Activated B cell treated with CpG ODN at 0.5 μM for 24 hours (primary cell): ENCODE results near the gene DNAH3. TPM values are rescaled to one million over a fixed set of nuclear protein-coding genes. Genes with fewer than 3 reads are reported as not detected.

Source experiments
- ATAC-seq: fragments of 200-7000 bp; cut with Tn5 transposase; one replicate; pipeline ENCODE4 v1.10.0; 2021; ENCODE audit warnings: low read depth, mild to moderate bottlenecking, moderate library complexity
- CTCF ChIA-PET: fragments of 350-600 bp; sonication (Branson Sonifier 250); formaldehyde crosslinking; loops from one replicate; lab custom pipeline; 2021; ENCODE audit warnings: antibody characterized with exemption; lab: Charles Lee
- POLR2A ChIA-PET: fragments of 350-600 bp; sonication (Branson Sonifier 250); formaldehyde crosslinking; loops from one replicate; lab custom pipeline; 2021; ENCODE audit warnings: antibody characterized with exemption; lab: Charles Lee
- DNase-seq: peaks from one replicate; pipeline ENCODE4 v3.0.0; 2022
- H3K27ac Mint-ChIP-seq: one replicate; pipeline ENCODE4 v1.8.0; 2020; ENCODE audit warnings: mixed read lengths
- H3K27me3 Mint-ChIP-seq: one replicate; pipeline ENCODE4 v1.8.0; 2021; ENCODE audit warnings: mixed read lengths
- H3K36me3 Mint-ChIP-seq: one replicate; pipeline ENCODE4 v1.8.0; 2021; ENCODE audit warnings: low read depth, mixed read lengths
- H3K4me1 Mint-ChIP-seq: one replicate; pipeline ENCODE4 v1.8.0; 2021; ENCODE audit warnings: mixed read lengths
- H3K4me3 Mint-ChIP-seq: one replicate; pipeline ENCODE4 v1.8.0; 2020; ENCODE audit warnings: mild to moderate bottlenecking, mixed read lengths
- H3K9me3 Mint-ChIP-seq: one replicate; pipeline ENCODE4 v1.8.0; 2020; ENCODE audit warnings: mixed read lengths
- intact Hi-C: fragments of 100-400 bp; cut with micrococcal nuclease; formaldehyde crosslinking; loops from one replicate; pipeline ENCODE4 v1.15.1; 2024
- total RNA-seq: library from RNA; stranded (reverse); gene quantifications from 2 replicates; pipeline ENCODE4 v1.2.3, GENCODE V29; 2022
- TF ChIP-seq, protein P1 (sequence below): fragments of 200-600 bp; IDR thresholded peaks from one replicate; pipeline ENCODE4 v1.8.0; 2022; ENCODE audit warnings: antibody characterized with exemption, mild to moderate bottlenecking

DNAH3 gene
- total RNA-seq, 1 donor from 2014 or later, result not detected

- ChIA-PET CTCF (interaction anchor here (0.6 kb wide), 1 partner anchor 53 kb away, joined by 3 read pairs; no protein-coding TSS in a partner anchor), POLR2A (no interaction called here)
- DNase-seq, result no peak
- H3K4me1 Mint-ChIP-seq, result no peaks in the 10 kb centered on the region
- TF ChIP-seq, protein P1, sequence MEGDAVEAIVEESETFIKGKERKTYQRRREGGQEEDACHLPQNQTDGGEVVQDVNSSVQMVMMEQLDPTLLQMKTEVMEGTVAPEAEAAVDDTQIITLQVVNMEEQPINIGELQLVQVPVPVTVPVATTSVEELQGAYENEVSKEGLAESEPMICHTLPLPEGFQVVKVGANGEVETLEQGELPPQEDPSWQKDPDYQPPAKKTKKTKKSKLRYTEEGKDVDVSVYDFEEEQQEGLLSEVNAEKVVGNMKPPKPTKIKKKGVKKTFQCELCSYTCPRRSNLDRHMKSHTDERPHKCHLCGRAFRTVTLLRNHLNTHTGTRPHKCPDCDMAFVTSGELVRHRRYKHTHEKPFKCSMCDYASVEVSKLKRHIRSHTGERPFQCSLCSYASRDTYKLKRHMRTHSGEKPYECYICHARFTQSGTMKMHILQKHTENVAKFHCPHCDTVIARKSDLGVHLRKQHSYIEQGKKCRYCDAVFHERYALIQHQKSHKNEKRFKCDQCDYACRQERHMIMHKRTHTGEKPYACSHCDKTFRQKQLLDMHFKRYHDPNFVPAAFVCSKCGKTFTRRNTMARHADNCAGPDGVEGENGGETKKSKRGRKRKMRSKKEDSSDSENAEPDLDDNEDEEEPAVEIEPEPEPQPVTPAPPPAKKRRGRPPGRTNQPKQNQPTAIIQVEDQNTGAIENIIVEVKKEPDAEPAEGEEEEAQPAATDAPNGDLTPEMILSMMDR, result no peak
- H3K9me3 Mint-ChIP-seq, result no peaks in the 10 kb centered on the region
- intact Hi-C loops, result no loop called here
- no peak overlapping the region for H3K4me3 Mint-ChIP-seq
- H3K27me3 Mint-ChIP-seq, result no peaks in the 10 kb centered on the region
- no peaks in the 10 kb centered on the region for H3K36me3 Mint-ChIP-seq
- H3K27ac Mint-ChIP-seq, result no peak overlapping the region
- no peak for ATAC-seq
These were observed 181.9 kb downstream of the DNAH3 start for GRCh38 chr16:20968765-20969164.

DNA sequence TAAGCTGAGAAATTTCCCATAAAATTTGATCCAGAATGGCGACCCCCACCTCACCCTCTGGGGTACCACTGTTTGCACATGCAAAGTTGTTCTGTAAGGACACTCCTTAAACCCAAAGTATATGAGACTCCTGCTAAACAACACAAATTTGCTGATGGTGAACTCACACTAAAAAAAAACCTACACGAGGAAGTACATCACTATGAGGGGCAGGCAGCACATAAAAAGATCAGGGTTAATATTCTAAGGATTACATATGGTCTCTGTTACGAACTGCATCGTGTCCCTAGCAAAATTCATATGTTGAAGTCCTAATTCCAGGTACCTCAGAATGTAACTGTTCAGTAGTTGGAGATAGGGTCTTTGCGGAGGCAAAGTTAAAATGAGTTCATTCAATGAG lies 189.7 kb downstream of the DNAH3 start:
- ChIA-PET POLR2A (no interaction called here), CTCF (no interaction called here)
- intact Hi-C loops, result no loop called here
- peaks cover 4% of the 10 kb centered on the region for H3K27me3 Mint-ChIP-seq
- H3K36me3 Mint-ChIP-seq, result no peaks in the 10 kb centered on the region
- no peak overlapping the region for H3K27ac Mint-ChIP-seq
- TF ChIP-seq, protein P1, result no peak
- no peak overlapping the region for H3K4me3 Mint-ChIP-seq
- no peaks in the 10 kb centered on the region for H3K9me3 Mint-ChIP-seq
- no peaks in the 10 kb centered on the region for H3K4me1 Mint-ChIP-seq
- no peak for DNase-seq
- ATAC-seq, result no peak

DNA sequence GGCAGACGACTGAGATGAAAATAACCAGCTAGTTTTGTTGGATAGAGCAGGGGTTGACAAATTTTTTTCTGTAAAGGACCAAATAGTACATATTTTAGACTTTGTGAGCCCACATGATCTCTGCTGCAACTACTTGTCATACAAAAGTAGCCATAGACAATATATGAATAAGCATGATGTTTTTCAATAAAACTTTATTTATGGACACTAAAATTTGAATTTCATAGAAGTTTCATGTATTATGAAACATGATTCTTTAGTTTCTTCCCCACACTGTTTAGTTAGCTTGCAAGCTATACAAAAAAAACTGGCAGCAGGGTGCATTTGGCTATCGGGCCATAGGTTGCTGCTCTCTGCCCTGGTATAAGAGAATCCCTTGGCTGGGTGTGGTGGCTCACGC lies 193.5 kb downstream of the DNAH3 start:
- Mint-ChIP-seq H3K4me1 (no peaks in the 10 kb centered on the region), H3K4me3 (no peak overlapping the region), H3K36me3 (no peaks in the 10 kb centered on the region), H3K27me3 (peaks cover 4% of the 10 kb centered on the region), H3K9me3 (no peaks in the 10 kb centered on the region), H3K27ac (no peak overlapping the region)
- ChIA-PET CTCF (no interaction called here), POLR2A (no interaction called here)
- DNase-seq, result no peak
- intact Hi-C loops, result no loop called here
- ATAC-seq, result no peak
- TF ChIP-seq, protein P1, result no peak

DNA sequence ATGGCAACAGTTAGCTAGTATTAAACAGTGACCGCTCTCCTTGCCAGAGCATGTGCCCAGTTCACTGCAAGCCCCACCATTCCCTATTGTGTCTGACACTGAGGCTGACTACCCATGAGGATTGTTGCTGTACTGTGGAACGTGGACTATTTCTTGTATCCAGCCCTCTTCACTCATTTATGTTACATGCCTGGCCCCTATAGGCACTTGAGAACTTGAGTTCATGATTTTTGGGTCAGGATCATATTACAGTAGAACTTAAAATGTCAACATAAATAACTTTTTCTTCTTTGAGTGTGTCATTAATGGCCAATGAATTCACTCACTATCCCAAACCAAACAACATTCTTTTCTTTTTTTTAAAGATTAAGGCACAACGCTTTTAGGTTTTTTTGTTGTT lies 194.3 kb downstream of the DNAH3 start:
- POLR2A ChIA-PET, result no interaction called here
- H3K27ac Mint-ChIP-seq, result no peak overlapping the region
- no peaks in the 10 kb centered on the region for H3K9me3 Mint-ChIP-seq
- H3K4me1 Mint-ChIP-seq, result no peaks in the 10 kb centered on the region
- H3K27me3 Mint-ChIP-seq, result peaks cover 4% of the 10 kb centered on the region
- TF ChIP-seq, protein P1, result no peak
- DNase-seq (no peak), ATAC-seq (no peak)
- H3K36me3 Mint-ChIP-seq, result no peaks in the 10 kb centered on the region
- H3K4me3 Mint-ChIP-seq, result no peak overlapping the region
- intact Hi-C loops, result no loop called here
- CTCF ChIA-PET, result no interaction called here

GRCh38 chr16:20954574-20954973 lies 196.1 kb downstream of the DNAH3 start:
- Mint-ChIP-seq H3K9me3 (no peaks in the 10 kb centered on the region), H3K27me3 (peaks cover 7% of the 10 kb centered on the region), H3K4me1 (no peaks in the 10 kb centered on the region), H3K27ac (no peak overlapping the region), H3K36me3 (no peaks in the 10 kb centered on the region), H3K4me3 (no peak overlapping the region)
- TF ChIP-seq, protein P1, result no peak
- no peak for ATAC-seq
- POLR2A ChIA-PET, result no interaction called here
- CTCF ChIA-PET, result no interaction called here
- no peak for DNase-seq
- intact Hi-C loops, result no loop called here
